ENCODE results near the gene GALNT17. TPM values are rescaled to one million over a fixed set of nuclear protein-coding genes. Genes with fewer than 3 reads are reported as not detected.
"Not testable (repeated sequence)": the region's sequence is repeated elsewhere in the genome, so short reads cannot be mapped to it uniquely, and the experiment has no call there.

GALNT17 gene
- total RNA-seq, 1 experiment from 2014 or later, result 0.06 TPM

- peak; percentile 64 for DNase-seq (ENCODE audit: low read depth)
Observed at GRCh38 chr7:71733107-71733870, 601.3 kb downstream of the GALNT17 start.

DNA sequence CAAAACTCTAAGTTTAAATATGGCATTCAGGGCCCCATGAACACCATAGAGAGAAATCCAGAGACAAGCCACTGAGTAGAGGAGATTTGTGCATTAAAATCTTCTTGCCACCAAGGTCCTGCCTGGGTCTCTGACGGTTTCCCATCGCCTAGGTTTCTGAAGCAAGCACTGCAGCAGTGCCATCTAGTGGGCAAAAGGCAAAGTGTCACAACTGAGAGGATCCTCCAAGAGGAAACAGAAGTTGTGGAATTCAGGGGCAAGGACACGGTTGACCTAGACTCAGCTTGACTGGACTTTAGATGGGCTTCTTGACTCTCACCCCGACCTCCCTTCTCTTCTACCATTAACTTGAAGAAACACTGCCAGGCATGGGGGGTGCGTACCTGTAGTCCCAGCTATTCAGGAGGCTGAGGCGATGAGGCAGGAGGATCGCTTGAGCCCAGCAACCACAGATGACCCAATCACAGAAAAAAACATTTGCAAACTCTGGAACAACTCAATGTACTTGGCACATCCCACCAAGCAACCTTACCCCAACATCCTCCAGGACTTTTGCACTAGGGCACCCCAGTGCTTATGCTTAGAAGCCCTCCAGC, 604.1 kb downstream of the GALNT17 start:
- DNase-seq (ENCODE audit: low read depth), result peak; percentile 59

DNA sequence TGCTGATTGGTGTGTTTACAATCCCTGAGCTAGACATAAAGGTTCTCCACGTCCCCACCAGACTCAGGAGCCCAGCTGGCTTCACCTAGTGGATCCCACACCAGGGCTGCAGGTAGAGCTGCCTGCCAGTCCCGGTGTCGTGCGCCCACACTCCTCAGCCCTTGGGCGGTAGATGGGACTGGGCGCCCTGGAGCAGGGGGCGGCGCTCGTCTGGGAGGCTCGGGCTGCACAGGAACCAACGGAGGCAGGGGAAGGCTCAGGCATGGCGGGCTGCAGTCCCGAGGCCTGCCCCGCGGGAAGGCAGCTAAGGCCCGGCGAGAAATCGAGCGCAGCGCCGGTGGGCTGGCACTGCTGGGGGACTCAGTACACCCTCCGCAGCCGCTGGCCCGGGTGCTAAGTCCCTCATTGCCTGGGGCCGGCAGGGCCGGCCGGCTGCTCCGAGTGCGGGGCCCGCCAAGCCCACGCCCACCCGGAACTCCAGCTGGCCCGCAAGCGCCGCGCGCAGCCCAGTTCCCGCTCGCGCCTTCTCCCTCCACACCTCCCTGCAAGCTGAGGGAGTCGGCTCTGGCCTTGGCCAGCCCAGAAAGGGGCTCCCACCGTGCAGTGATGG, 606.1 kb downstream of the GALNT17 start:
- not testable (repeated sequence) for DNase-seq (ENCODE audit: low read depth)

DNA sequence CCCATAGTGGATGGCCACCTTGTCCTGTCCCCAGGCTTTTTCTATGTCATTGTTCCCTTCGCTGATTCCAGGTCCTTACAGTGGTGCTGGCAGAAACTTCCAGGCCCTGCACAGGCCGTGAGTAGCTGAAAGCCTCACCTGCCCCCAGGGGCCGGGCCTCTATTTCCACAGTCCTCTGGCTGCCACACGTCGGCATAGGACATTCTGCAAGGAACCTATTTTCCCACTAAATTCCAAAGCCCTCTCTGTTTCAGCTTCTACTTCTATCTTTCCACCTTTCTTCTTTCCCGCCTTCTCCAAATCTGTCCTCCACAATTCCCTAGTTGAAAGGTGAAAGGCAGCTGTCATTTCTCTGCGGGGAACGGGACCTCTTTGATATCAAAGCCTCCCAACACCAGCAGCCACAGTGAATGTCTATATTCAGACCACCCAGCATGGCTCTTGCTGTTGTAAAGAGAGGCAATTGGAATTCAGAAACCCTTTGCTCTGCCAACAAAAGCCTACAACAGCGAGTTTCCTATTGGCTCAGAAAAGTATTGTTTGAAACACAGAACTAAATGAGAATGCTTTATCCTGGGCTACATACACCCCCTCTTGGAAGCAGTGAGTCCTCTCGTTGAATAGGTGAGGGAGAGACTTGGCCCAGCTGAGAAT, 607.7 kb downstream of the GALNT17 start:
- no peak for DNase-seq (ENCODE audit: low read depth)

DNA sequence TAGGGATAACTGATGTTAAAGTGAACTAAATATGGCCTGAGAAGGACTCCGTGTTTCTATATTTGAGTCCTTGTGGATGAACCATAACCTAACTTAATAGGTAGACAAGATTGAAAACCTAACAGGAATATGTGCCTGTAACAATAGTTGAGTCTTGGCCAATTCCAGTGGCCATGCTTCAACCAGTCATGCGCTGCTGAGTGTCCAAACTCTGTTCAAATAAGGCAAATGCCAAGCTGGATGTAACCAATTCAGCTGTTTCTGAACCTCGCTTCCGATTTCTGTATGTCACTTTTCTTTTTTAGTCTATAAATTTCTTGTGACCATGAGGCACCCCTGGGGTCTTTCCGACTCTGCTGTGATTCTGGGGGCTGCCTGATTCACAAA, 608.2 kb downstream of the GALNT17 start:
- no peak for DNase-seq (ENCODE audit: low read depth)

GRCh38 chr7:71746006-71746405, 614.1 kb downstream of the GALNT17 start:
- no peak for DNase-seq (ENCODE audit: low read depth)

GRCh38 chr7:71750290-71750689, 618.3 kb downstream of the GALNT17 start:
- no peak for DNase-seq (ENCODE audit: low read depth)

GRCh38 chr7:71752171-71752935, 620.4 kb downstream of the GALNT17 start:
- no peak for DNase-seq (ENCODE audit: low read depth)

DNA sequence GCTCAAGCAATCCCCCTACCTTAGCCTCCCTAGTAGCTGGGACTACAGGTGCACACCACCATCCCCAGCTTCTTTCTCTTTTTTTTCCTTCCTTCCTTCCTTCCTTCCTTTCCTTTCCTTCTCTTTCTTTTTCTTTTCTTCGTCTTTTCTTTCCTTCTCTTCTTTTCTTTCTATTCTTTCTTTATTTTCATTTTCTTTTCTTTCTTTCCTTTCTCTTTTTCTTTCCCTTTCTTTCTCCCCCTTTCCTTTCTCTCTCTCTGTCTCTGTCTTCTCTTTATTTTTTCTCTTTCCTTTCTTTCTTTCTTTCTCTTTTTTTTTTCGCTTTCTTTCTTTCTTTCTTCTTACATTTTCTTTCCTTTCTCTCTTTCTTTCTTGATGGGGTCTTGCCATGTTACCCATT, 621.3 kb downstream of the GALNT17 start:
- DNase-seq (ENCODE audit: low read depth), result no peak

- DNase-seq (ENCODE audit: low read depth), result no peak
Observed at GRCh38 chr7:71753956-71754664, 622.2 kb downstream of the GALNT17 start.

- no peak for DNase-seq (ENCODE audit: low read depth)
Observed at GRCh38 chr7:71754828-71755227, 622.9 kb downstream of the GALNT17 start.

GRCh38 chr7:71761336-71761735, 629.4 kb downstream of the GALNT17 start:
- DNase-seq (ENCODE audit: low read depth), result no peak

All from LHCN-M2 (cell line).